GM20000 (cell line): ENCODE data around the gene CLEC11A.

Source experiments
- DNase-seq: peaks from one replicate; pipeline ENCODE4 v3.0.0; 2012; ENCODE audit warnings: low spot score
- TF ChIP-seq, protein P1 (sequence below): IDR thresholded peaks from 2 replicates; pipeline ENCODE4 v1.5.1; 2012; ENCODE audit warnings: mild to moderate bottlenecking, control low read depth; ENCODE audit errors: extremely low read depth, missing control alignments

Gene CLEC11A

DNA sequence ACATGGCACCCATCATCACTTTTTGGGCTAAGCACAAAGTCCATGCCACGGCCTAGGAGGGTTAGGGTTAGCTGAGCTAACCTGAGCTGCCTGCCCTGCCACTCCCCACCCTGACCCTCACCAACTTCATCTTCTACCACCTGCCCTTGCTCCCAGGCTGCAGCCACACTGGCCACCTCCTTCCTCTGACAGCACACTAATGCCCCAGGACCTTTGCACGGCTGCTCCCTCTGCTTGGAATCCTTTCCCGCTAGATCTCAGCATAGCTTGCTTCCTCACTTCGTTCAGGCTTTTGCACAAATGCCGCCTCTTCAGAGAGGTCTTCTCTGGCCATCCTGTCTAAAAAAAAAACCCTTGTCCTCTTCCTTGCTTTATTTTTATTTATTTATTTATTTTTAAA, 16.8 kb upstream of the CLEC11A start:
- DNase-seq: no peak
- TF ChIP-seq, protein P1, sequence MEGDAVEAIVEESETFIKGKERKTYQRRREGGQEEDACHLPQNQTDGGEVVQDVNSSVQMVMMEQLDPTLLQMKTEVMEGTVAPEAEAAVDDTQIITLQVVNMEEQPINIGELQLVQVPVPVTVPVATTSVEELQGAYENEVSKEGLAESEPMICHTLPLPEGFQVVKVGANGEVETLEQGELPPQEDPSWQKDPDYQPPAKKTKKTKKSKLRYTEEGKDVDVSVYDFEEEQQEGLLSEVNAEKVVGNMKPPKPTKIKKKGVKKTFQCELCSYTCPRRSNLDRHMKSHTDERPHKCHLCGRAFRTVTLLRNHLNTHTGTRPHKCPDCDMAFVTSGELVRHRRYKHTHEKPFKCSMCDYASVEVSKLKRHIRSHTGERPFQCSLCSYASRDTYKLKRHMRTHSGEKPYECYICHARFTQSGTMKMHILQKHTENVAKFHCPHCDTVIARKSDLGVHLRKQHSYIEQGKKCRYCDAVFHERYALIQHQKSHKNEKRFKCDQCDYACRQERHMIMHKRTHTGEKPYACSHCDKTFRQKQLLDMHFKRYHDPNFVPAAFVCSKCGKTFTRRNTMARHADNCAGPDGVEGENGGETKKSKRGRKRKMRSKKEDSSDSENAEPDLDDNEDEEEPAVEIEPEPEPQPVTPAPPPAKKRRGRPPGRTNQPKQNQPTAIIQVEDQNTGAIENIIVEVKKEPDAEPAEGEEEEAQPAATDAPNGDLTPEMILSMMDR: no peak

DNA sequence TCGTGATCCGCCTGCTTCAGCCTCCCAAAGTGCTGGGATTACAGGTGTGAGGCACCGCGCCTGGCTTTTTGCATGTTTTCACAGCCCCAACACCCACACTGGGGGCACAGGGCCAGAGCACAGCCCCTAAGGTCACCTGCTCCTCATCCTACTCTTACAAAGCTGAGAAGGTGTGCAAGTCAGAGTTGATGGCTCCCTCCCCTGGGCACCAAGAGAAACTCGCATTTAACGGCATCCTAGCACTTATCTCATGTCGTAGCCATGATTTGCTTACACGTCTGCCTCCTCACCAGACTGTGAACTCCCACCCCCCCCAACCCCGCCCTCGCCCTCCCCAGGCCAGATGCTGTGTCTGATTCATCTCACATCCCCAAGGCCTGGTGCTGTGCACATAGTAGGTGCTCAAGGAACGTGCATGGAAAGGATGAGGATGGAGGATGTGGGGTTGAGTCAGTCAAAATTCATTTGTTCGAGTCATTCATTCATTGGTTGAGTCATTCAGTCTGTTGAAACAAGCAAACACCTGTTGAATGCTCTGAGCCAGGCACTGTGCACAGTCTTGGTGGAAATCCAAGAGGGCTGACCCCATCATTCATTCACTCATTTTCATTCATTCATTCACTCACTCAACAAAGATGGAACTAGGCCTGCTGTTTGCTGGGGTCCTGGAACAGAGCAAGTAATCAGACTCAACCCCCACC, 14.8 kb upstream of the CLEC11A start:
- TF ChIP-seq, protein P1: no peak
- no peak for DNase-seq

DNA sequence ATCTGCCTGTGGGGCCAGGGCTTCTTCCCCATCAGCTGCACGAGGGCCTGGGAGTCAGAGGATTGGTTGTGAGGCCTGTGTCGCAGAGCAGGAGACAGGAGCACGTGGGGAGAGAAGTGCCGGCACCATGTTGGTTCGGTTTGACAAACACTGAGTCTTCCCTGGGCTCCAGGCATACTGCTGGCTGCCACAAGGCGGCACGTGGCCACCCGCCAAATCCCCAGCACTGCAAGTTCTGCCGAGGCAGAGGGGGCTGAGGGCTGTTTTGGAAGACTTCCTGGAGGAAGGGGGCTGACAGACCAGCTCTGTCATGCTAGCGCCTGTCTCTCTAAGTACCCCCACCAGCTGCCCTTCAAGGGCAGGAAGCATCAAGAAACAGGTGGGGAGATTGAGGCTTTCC, 13.1 kb upstream of the CLEC11A start:
- no peak for DNase-seq
- TF ChIP-seq, protein P1: no peak

DNA sequence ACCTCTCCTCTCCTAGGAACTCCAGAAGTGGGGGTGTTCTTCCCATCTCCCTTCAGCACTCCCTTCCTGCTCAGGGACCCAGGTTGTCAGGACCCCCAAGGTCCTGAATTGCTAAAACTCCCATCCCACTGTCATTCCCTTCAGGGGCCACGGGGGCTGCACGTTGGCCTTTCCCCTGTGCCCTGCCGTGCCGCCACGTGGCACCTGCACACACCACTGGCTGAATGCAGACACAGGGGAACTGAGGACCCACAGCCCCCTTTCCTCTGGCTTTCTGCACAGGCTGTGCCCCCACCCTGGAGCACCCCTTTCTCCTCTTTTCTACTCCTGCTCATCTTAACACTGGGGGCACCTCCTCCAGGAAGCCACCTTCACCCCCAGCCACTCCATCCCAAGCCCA, 12.6 kb upstream of the CLEC11A start:
- DNase-seq: no peak
- TF ChIP-seq, protein P1: no peak

DNA sequence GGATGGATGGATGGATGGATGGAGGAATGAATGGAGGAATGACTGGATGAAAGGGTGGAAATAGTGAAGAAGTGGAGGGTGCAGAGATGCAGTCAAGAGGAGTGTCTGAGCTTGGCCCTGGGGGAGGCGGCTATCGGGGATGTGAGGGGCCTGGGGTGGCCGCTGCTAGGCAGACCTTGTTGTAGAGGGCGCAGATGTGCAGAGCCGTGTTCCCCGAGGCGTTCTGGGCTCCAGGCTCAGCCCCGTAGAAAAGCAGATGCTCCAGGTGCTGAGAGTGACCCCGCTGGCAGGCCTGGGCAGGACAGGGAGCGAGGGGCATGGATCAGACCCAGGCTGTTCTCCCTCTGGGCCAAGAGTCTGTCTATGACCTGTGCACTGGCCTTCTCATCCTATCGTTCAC, 12.0 kb upstream of the CLEC11A start:
- TF ChIP-seq, protein P1: no peak
- DNase-seq: no peak

DNA sequence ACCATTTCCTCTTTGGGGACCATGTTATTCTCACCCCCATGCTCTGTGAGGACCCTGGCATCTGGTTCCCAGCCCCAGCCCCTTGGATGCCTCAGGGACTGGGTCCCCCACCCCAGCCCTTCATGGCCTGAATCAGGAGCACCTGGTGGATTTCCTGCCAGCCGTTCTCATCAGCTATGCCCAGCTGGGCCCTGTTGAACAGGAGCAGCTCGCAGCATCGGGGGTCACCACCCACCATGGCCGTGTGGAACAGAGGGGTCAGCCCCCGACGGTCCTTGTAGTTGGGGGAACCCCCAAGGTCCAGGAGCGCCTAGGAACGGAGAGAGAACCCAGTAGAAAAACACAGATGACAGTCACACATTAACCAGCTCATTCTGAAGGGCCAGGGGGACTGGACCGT, 11.4 kb upstream of the CLEC11A start:
- TF ChIP-seq, protein P1: no peak
- no peak for DNase-seq

DNA sequence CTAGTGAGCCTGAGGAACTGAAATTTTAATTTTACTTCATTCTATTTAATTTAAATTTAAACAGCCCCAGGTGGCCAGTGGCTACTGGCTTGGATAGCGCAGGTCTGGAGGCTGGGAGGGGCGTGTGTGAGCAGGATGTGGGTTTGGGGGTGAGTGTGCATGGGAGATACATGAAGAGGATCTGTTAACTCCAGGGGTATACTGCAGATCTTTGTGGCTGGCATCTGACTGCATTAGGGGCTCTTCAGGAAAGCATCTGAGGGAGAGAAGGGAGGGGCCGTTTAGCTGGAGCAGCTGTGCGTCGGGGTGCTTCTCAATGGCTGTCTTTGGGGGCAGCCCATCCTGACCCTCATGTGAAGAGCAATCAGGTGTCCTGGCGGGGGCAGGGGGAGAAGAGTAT, 10.3 kb upstream of the CLEC11A start:
- TF ChIP-seq, protein P1: no peak
- DNase-seq: no peak
